GM13976 (cell line): Measurements from ENCODE around the gene SYT12.

Experiments
- DNase-seq: peaks from one replicate; pipeline ENCODE4 v3.0.0; 2012; ENCODE audit warnings: low spot score
- CTCF ChIP-seq: IDR thresholded peaks from 2 replicates; pipeline ENCODE4 v1.5.1; 2012; ENCODE audit warnings: borderline replicate concordance, mild to moderate bottlenecking; ENCODE audit not compliant: insufficient read depth; ENCODE audit errors: extremely low read depth, missing control alignments, control extremely low read depth
- in situ Hi-C: fragments of 300-500 bp; cut with MboI; formaldehyde crosslinking; loops from one replicate; pipeline ENCODE4 v1.12.0; 2022; ENCODE audit warnings: low sequenced_read_pairs, mixed read lengths, inconsistent platforms; ENCODE audit not compliant: unreplicated experiment

SYT12 gene

GRCh38 chr11:67032830-67033551, 10.1 kb downstream of the SYT12 start:
- TF ChIP-seq CTCF = no peak
- no peak for DNase-seq
- in situ Hi-C loops = no loop called here

- in situ Hi-C loops = no loop called here
- DNase-seq = no peak
- no peak for TF ChIP-seq CTCF
Observed at GRCh38 chr11:67033661-67034166, 10.8 kb downstream of the SYT12 start.

- in situ Hi-C loops = no loop called here
- TF ChIP-seq CTCF = no peak
- no peak for DNase-seq
Observed at GRCh38 chr11:67034350-67034749, 11.4 kb downstream of the SYT12 start.

GRCh38 chr11:67040147-67040546, 17.2 kb downstream of the SYT12 start:
- in situ Hi-C loops = no loop called here
- TF ChIP-seq CTCF = no peak
- no peak for DNase-seq

GRCh38 chr11:67041602-67042001, 18.7 kb downstream of the SYT12 start:
- no peak for DNase-seq
- no peak for TF ChIP-seq CTCF
- in situ Hi-C loops = no loop called here

- in situ Hi-C loops = no loop called here
- no peak for TF ChIP-seq CTCF
- no peak for DNase-seq
Observed at GRCh38 chr11:67043572-67044349, 20.8 kb downstream of the SYT12 start.
